ENCODE data around the gene ZFP57. TPM values are rescaled to one million over a fixed set of nuclear protein-coding genes. Genes with fewer than 3 reads are reported as not detected.

ZFP57 gene
- total and polyA plus RNA-seq, 4 donors, result 0.01 to 2.4 (median 1.1) TPM

GRCh38 chr6:29633534-29633905, 47.4 kb downstream of the ZFP57 start:
- peak overlapping the region in 1 of 2 donors; percentile 63 for H3K9ac ChIP-seq (ENCODE audit: insufficient read depth in 1 of 2, low read length in 2 of 2)
- H3K27ac ChIP-seq (ENCODE audit: low read depth in 1 of 2, low read length in 1 of 2), result peak overlapping the region in 1 of 2 donors; percentile 37

DNA sequence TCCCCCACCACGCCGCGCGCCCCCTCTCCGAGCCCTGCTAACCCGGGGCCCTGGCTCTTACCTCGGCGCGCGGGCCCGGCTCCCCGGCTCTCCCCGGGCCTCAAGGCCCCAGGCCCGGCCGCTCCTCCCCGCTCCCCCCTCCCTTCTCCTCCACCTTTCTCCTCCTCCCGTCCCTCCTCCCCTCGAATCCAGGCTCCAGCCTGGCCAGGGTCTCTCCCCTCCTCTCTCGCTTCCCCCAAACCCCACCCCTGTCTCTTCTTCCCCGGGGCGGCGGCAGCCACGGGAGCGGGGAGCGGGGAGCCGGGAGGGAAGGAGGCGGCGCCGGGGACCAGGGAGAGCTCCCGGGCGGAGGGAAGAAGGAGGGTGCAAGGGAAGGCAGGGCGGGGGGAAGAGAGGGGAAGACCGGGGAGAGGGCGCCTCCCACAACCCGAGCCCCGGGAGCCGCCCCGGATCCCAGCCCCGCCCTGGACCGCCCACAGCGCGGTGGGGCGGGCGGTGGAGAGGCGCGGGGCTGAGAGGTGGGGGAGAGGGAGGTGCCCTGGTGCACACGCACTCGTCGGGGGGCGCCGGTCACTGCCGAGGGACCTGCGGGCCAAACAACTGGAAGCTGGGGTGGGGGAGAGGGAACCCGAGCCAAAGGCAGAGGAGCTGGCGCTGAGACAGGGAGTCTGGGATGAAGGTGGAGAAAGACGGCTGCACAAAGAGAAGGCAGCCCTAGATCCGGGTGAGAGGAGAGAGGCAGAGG, 48.0 kb downstream of the ZFP57 start, which contains the start of gene GABBR1:
TSS of gene GABBR1 (minus strand) at position 395 of the 745 bp plus-strand sequence. CDS start 798 bp downstream, outside the sequence.
- TF ChIP-seq, protein P1, sequence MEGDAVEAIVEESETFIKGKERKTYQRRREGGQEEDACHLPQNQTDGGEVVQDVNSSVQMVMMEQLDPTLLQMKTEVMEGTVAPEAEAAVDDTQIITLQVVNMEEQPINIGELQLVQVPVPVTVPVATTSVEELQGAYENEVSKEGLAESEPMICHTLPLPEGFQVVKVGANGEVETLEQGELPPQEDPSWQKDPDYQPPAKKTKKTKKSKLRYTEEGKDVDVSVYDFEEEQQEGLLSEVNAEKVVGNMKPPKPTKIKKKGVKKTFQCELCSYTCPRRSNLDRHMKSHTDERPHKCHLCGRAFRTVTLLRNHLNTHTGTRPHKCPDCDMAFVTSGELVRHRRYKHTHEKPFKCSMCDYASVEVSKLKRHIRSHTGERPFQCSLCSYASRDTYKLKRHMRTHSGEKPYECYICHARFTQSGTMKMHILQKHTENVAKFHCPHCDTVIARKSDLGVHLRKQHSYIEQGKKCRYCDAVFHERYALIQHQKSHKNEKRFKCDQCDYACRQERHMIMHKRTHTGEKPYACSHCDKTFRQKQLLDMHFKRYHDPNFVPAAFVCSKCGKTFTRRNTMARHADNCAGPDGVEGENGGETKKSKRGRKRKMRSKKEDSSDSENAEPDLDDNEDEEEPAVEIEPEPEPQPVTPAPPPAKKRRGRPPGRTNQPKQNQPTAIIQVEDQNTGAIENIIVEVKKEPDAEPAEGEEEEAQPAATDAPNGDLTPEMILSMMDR (IDR thresholded peaks at IDR 0.05; ENCODE audit: control extremely low read depth, extremely low read depth), result no peak
- peak within 1 kb of the TSS; percentile 37 to 61 for H3K27ac ChIP-seq (ENCODE audit: low read depth in 1 of 2, low read length in 1 of 2)
- DNase-seq, result peak; percentile 95 to 96 (median 96)
- no peaks in the 10 kb centered on the region for H3K9me3 ChIP-seq (ENCODE audit: control insufficient read depth in 4 of 4, insufficient read depth in 3 of 4, low read length in 3 of 4)
- peak; percentile 95 for ATAC-seq (ENCODE audit: insufficient read depth, low FRiP score)
- peak within 1 kb of the TSS; percentile 50 for H3K4me3 ChIP-seq
- H3K9ac ChIP-seq (ENCODE audit: insufficient read depth in 1 of 2, low read length in 2 of 2), result peak within 1 kb of the TSS in 1 of 2 donors; percentile 74
- 0 to 1% methylated on average over 42 to 57 of the region's 57 CpGs for WGBS, 2 donors
- H3K27me3 ChIP-seq (ENCODE audit: control insufficient read depth in 3 of 3, insufficient read depth in 3 of 3, low read length in 2 of 3), result no peaks in the 10 kb centered on the region
- peaks cover 0 to 19% (median 15%) of the 10 kb centered on the region in 5 donors for H3K4me1 ChIP-seq (ENCODE audit: control insufficient read depth in 5 of 5, insufficient read depth in 5 of 5, low read length in 5 of 5)
- H3K36me3 ChIP-seq (ENCODE audit: control insufficient read depth in 4 of 4, insufficient read depth in 4 of 4, low read length in 4 of 4), result no peaks in the 10 kb centered on the region

More at GRCh38 chr6:29633534-29633905, 47.4 kb downstream of the ZFP57 start:
- Histone ChIP-seq H3K27me3 (ENCODE audit: control insufficient read depth in 3 of 3, insufficient read depth in 3 of 3, low read length in 2 of 3) (no peaks in the 10 kb centered on the region), H3K4me3 (peak overlapping the region; percentile 39), H3K36me3 (ENCODE audit: control insufficient read depth in 4 of 4, insufficient read depth in 4 of 4, low read length in 4 of 4) (no peaks in the 10 kb centered on the region), H3K4me1 (ENCODE audit: control insufficient read depth in 5 of 5, insufficient read depth in 5 of 5, low read length in 5 of 5) (peaks cover 0 to 19% (median 12%) of the 10 kb centered on the region in 5 donors), H3K9me3 (ENCODE audit: control insufficient read depth in 4 of 4, insufficient read depth in 3 of 4, low read length in 3 of 4) (no peaks in the 10 kb centered on the region)
- WGBS, 2 donors, result 11 to 13% methylated on average over 9 of the region's 9 CpGs
- ATAC-seq (ENCODE audit: insufficient read depth, low FRiP score) (no peak), DNase-seq (peak in 1 of 3 donors; percentile 70)
- TF ChIP-seq, protein P1 (IDR thresholded peaks at IDR 0.05; ENCODE audit: control extremely low read depth, extremely low read depth), result no peak

DNA sequence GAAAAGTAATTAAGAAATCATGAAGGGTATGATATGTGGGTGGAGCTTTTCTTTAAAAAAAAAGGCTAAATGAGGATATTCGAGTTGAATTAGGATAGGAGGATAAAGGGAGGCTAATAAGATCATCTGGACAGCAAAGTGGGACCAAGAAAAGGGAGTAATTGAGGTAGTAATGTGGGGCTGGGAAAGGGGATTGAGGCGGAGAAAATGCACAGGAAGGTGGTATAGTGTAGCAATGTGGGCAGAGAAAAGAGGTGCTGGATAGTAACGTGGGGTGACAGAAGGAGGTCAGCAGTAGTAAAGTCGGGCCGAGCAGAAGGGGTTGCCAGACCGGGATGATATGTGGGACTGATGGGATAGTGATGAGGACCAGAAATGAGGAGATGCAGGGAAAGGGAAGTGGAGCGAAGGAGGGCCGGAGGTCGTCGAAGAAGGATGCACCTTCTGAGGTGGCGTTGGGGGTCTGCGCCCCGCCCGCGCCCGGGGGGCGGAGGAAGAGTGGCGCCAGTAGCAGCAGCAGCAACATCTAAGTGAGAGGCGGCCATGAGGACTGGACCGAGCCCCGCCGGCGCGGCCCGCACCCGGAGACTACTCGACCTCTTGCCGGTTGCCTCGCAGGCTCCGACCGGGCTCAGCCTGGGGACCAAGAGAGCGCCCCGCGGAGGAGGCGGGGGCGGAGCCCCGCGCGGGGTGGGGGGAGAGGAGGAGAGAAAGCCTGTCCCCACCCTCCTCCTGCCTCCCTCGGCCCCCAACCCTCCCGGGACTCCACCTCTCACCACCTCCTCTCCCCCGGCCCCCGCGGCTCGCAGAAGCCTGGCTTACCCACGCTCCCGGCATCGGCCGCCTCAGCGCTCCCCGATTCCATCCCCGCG, 48.9 kb downstream of the ZFP57 start:
- TF ChIP-seq, protein P1 (IDR thresholded peaks at IDR 0.05; ENCODE audit: control extremely low read depth, extremely low read depth), result no peak
- H3K27me3 ChIP-seq (ENCODE audit: control insufficient read depth in 3 of 3, insufficient read depth in 3 of 3, low read length in 2 of 3), result no peaks in the 10 kb centered on the region
- 4 to 8% methylated on average over 32 to 53 of the region's 53 CpGs for WGBS, 2 donors
- H3K4me3 ChIP-seq, result peak overlapping the region; percentile 50
- H3K27ac ChIP-seq (ENCODE audit: low read depth in 1 of 2, low read length in 1 of 2), result peak overlapping the region in 1 of 2 donors; percentile 61
- H3K9me3 ChIP-seq (ENCODE audit: control insufficient read depth in 4 of 4, insufficient read depth in 3 of 4, low read length in 3 of 4), result no peaks in the 10 kb centered on the region
- peaks cover 0 to 20% (median 15%) of the 10 kb centered on the region in 5 donors for H3K4me1 ChIP-seq (ENCODE audit: control insufficient read depth in 5 of 5, insufficient read depth in 5 of 5, low read length in 5 of 5)
- ATAC-seq (ENCODE audit: insufficient read depth, low FRiP score), result peak; percentile 29
- H3K9ac ChIP-seq (ENCODE audit: insufficient read depth in 1 of 2, low read length in 2 of 2), result peak overlapping the region in 1 of 2 donors; percentile 74
- no peaks in the 10 kb centered on the region for H3K36me3 ChIP-seq (ENCODE audit: control insufficient read depth in 4 of 4, insufficient read depth in 4 of 4, low read length in 4 of 4)
- peak; percentile 78 to 87 (median 81) for DNase-seq

Data from lung (tissue), 12 donors.